ENCODE data around the gene ADGRL3. TPM values are rescaled to one million over a fixed set of nuclear protein-coding genes. Genes with fewer than 3 reads are reported as not detected.

ADGRL3 gene
- total and polyA plus RNA-seq, 2 donors (not counting 1 experiment from before 2014, with no cell fraction given) = under 0.01 to 0.05 TPM

- Histone ChIP-seq H3K9ac (ENCODE audit: insufficient read depth, low read length) (no peak overlapping the region), H3K27ac (ENCODE audit: insufficient read depth, low read length) (no peak overlapping the region), H3K27me3 (ENCODE audit: control insufficient read depth, insufficient read depth, low read length) (no peaks in the 10 kb centered on the region), H3K4me1 (ENCODE audit: control insufficient read depth, extremely low read depth, insufficient read depth, low read length) (no peaks in the 10 kb centered on the region), H3K9me3 (ENCODE audit: control insufficient read depth, insufficient read depth, low read depth, low read length) (no peaks in the 10 kb centered on the region), H3K36me3 (ENCODE audit: control insufficient read depth, insufficient read depth, low read length) (no peaks in the 10 kb centered on the region), H3K4me2 (ENCODE audit: extremely low read depth, insufficient read depth, low read length) (no peak overlapping the region), H4K20me1 (ENCODE audit: control insufficient read depth, extremely low read depth, insufficient read depth, low read length) (no peaks in the 10 kb centered on the region), H3K4me3 (replicated peaks in 1 of 4; ENCODE audit: control extremely low read depth in 1 of 4, insufficient read depth in 1 of 4, low read depth in 3 of 4, low read length in 4 of 4) (no peak overlapping the region), H3K79me2 (ENCODE audit: control insufficient read depth, insufficient read depth, low read length) (no peaks in the 10 kb centered on the region), H2AFZ (ENCODE audit: low read length) (no peak overlapping the region)
- no peak for DNase-seq (ENCODE audit: low read depth in 2 of 2)
- TF ChIP-seq EZH2 (IDR thresholded peaks at IDR 0.05; ENCODE audit: low read length, missing control alignments) = no peak
- no peak for TF ChIP-seq CTCF (conservative IDR thresholded peaks at IDR 0.05 in 1 of 2, IDR thresholded peaks at IDR 0.05 in 1 of 2; ENCODE audit: low read depth in 1 of 2, low read length in 2 of 2)
Observed at GRCh38 chr4:61824454-61824853, 624.3 kb downstream of the ADGRL3 start.

GRCh38 chr4:61827907-61828391 lies 627.8 kb downstream of the ADGRL3 start:
- Histone ChIP-seq H4K20me1 (ENCODE audit: control insufficient read depth, extremely low read depth, insufficient read depth, low read length) (no peaks in the 10 kb centered on the region), H2AFZ (ENCODE audit: low read length) (no peak overlapping the region), H3K27ac (ENCODE audit: insufficient read depth, low read length) (no peak overlapping the region), H3K79me2 (ENCODE audit: control insufficient read depth, insufficient read depth, low read length) (no peaks in the 10 kb centered on the region), H3K9ac (ENCODE audit: insufficient read depth, low read length) (no peak overlapping the region), H3K4me2 (ENCODE audit: extremely low read depth, insufficient read depth, low read length) (no peak overlapping the region), H3K36me3 (ENCODE audit: control insufficient read depth, insufficient read depth, low read length) (no peaks in the 10 kb centered on the region), H3K9me3 (ENCODE audit: control insufficient read depth, insufficient read depth, low read depth, low read length) (no peaks in the 10 kb centered on the region), H3K27me3 (ENCODE audit: control insufficient read depth, insufficient read depth, low read length) (no peaks in the 10 kb centered on the region), H3K4me3 (replicated peaks in 1 of 4; ENCODE audit: control extremely low read depth in 1 of 4, insufficient read depth in 1 of 4, low read depth in 3 of 4, low read length in 4 of 4) (no peak overlapping the region), H3K4me1 (ENCODE audit: control insufficient read depth, extremely low read depth, insufficient read depth, low read length) (no peaks in the 10 kb centered on the region)
- TF ChIP-seq CTCF (conservative IDR thresholded peaks at IDR 0.05 in 1 of 2, IDR thresholded peaks at IDR 0.05 in 1 of 2; ENCODE audit: low read depth in 1 of 2, low read length in 2 of 2) (no peak), EZH2 (IDR thresholded peaks at IDR 0.05; ENCODE audit: low read length, missing control alignments) (no peak)
- DNase-seq (ENCODE audit: low read depth in 2 of 2) = no peak

- no peaks in the 10 kb centered on the region for H3K27me3 ChIP-seq (ENCODE audit: control insufficient read depth, insufficient read depth, low read length)
- no peaks in the 10 kb centered on the region for H3K79me2 ChIP-seq (ENCODE audit: control insufficient read depth, insufficient read depth, low read length)
- no peaks in the 10 kb centered on the region for H3K9me3 ChIP-seq (ENCODE audit: control insufficient read depth, insufficient read depth, low read depth, low read length)
- no peak for DNase-seq (ENCODE audit: low read depth in 2 of 2)
- no peak for TF ChIP-seq CTCF (conservative IDR thresholded peaks at IDR 0.05 in 1 of 2, IDR thresholded peaks at IDR 0.05 in 1 of 2; ENCODE audit: low read depth in 1 of 2, low read length in 2 of 2)
- TF ChIP-seq EZH2 (IDR thresholded peaks at IDR 0.05; ENCODE audit: low read length, missing control alignments) = no peak
- H3K4me2 ChIP-seq (ENCODE audit: extremely low read depth, insufficient read depth, low read length) = no peak overlapping the region
- H4K20me1 ChIP-seq (ENCODE audit: control insufficient read depth, extremely low read depth, insufficient read depth, low read length) = no peaks in the 10 kb centered on the region
- no peaks in the 10 kb centered on the region for H3K36me3 ChIP-seq (ENCODE audit: control insufficient read depth, insufficient read depth, low read length)
- H2AFZ ChIP-seq (ENCODE audit: low read length) = no peak overlapping the region
- no peak overlapping the region for H3K9ac ChIP-seq (ENCODE audit: insufficient read depth, low read length)
- H3K4me3 ChIP-seq (replicated peaks in 1 of 4; ENCODE audit: control extremely low read depth in 1 of 4, insufficient read depth in 1 of 4, low read depth in 3 of 4, low read length in 4 of 4) = no peak overlapping the region
- H3K27ac ChIP-seq (ENCODE audit: insufficient read depth, low read length) = no peak overlapping the region
- H3K4me1 ChIP-seq (ENCODE audit: control insufficient read depth, extremely low read depth, insufficient read depth, low read length) = no peaks in the 10 kb centered on the region
Observed at GRCh38 chr4:61828960-61829359, 628.8 kb downstream of the ADGRL3 start.
